Testis (tissue), 3 donors: Measurements from ENCODE around the gene NPFF. TPM values are rescaled to one million over a fixed set of nuclear protein-coding genes. Genes with fewer than 3 reads are reported as not detected.

ENCODE experiments used
- DNase-seq: peaks from one replicate; pipeline ENCODE4 v3.0.0-alpha.2; 2019
- H3K27ac ChIP-seq, 2 donors: fragments of 200-600 bp; sonication (generic); one replicate each; pipeline ENCODE4 v1.5.1; 2019
- H3K27me3 ChIP-seq: fragments of 200-600 bp; sonication (generic); one replicate; pipeline ENCODE4 v1.5.1; 2019
- H3K36me3 ChIP-seq: fragments of 200-600 bp; sonication (generic); one replicate; pipeline ENCODE4 v1.5.1; 2017; ENCODE audit warnings: low read depth; ENCODE audit errors: missing control alignments
- H3K4me1 ChIP-seq: fragments of 200-600 bp; sonication (generic); one replicate; pipeline ENCODE4 v1.5.1; 2019
- H3K4me3 ChIP-seq, 2 donors: fragments of 200-600 bp; sonication (generic); one replicate each; pipeline ENCODE4 v1.5.1; 2017 to 2019
- H3K9me3 ChIP-seq: fragments of 200-600 bp; sonication (generic); one replicate; pipeline ENCODE4 v1.5.1; 2017
- CTCF ChIP-seq, 3 experiments: fragments of 450-650 bp in 2 of 3; fragments of 200-600 bp in 1 of 3; sonication (generic) in 1 of 3; IDR thresholded peaks; one replicate each; pipeline ENCODE4 v1.5.1; 2016 to 2019; ENCODE audit warnings: antibody characterized with exemption in 3 of 3, mild to moderate bottlenecking in 2 of 3, moderate library complexity in 1 of 3
- POLR2A ChIP-seq: fragments of 450-650 bp; IDR thresholded peaks from one replicate; pipeline ENCODE4 v1.6.1; 2017; ENCODE audit warnings: antibody characterized with exemption, mild to moderate bottlenecking, moderate library complexity
- WGBS, 2 donors: methylation state at CpG; one replicate each; pipeline ENCODE4 v1.1.5; 2018; 5-methylcytosine and 5-hydroxymethylcytosine counted together
- intact Hi-C: fragments of 100-400 bp; cut with DNase I; formaldehyde crosslinking; loops from one replicate; pipeline ENCODE4 v1.15.1; 2023; ENCODE audit warnings: low total_unique reads
- polyA plus RNA-seq: library from polyadenylated mRNA; stranded (reverse); fragments of 350-450 nt; fragmentation: Illumina TruSeq; extraction: RNeasy Lipid Tissue Mini Kit (QIAGEN cat#74804); gene quantifications from one replicate; pipeline ENCODE4 v1.2.3, GENCODE V29; 2014; ENCODE audit warnings: low read depth, low replicate concordance; ENCODE audit not compliant: insufficient read depth
- total RNA-seq, 2 donors: library from RNA; depleted of rRNA; stranded (reverse); fragments of >200 nt; gene quantifications; one replicate each; pipeline ENCODE4 v1.2.3, GENCODE V29; 2016

Gene NPFF
- total and polyA plus RNA-seq, 3 donors from 2014 or later, result 1.2 TPM; not detected in 2

GRCh38 chr12:53502983-53503728 is 4.1 kb downstream of the NPFF start:
- no peaks in the 10 kb centered on the region for H3K36me3 ChIP-seq
- H3K27ac ChIP-seq, result peak overlapping the region; percentile 97 to 98
- H3K4me1 ChIP-seq, result peaks cover 55% of the 10 kb centered on the region
- no peaks in the 10 kb centered on the region for H3K27me3 ChIP-seq
- DNase-seq, result no peak
- H3K4me3 ChIP-seq, result no peak overlapping the region
- WGBS, 2 donors, result 76% methylated on average over 8 to 10 of the region's 10 CpGs
- intact Hi-C loops, result loop anchor here (10.0 kb wide), 2 partner anchors 48 to 178 kb away; partner anchors contain the start of genes AAAS and PCBP2
- TF ChIP-seq POLR2A (no peak), CTCF (IDR thresholded peaks at IDR 0.05) (no peak)
- H3K9me3 ChIP-seq, result no peaks in the 10 kb centered on the region

GRCh38 chr12:53502331-53502730 is 5.0 kb downstream of the NPFF start:
- peaks cover 58% of the 10 kb centered on the region for H3K4me1 ChIP-seq
- H3K36me3 ChIP-seq, result no peaks in the 10 kb centered on the region
- H3K9me3 ChIP-seq, result no peaks in the 10 kb centered on the region
- intact Hi-C loops, result loop anchor here (10.0 kb wide), 2 partner anchors 48 to 178 kb away; partner anchors contain the start of genes AAAS and PCBP2
- peak; percentile 46 for DNase-seq
- 8 to 29% methylated on average over 9 of the region's 9 CpGs for WGBS, 2 donors
- no peaks in the 10 kb centered on the region for H3K27me3 ChIP-seq
- H3K27ac ChIP-seq, result peak overlapping the region; percentile 97 to 98
- TF ChIP-seq CTCF (IDR thresholded peaks at IDR 0.05), result no peak
- TF ChIP-seq POLR2A, result no peak
- peak overlapping the region in 1 of 2 donors; percentile 86 for H3K4me3 ChIP-seq

GRCh38 chr12:53501615-53502181 is 5.6 kb downstream of the NPFF start:
- H3K27ac ChIP-seq, result peak overlapping the region; percentile 97 to 98
- no peaks in the 10 kb centered on the region for H3K9me3 ChIP-seq
- H3K27me3 ChIP-seq, result no peaks in the 10 kb centered on the region
- no peak for TF ChIP-seq POLR2A
- no peak for TF ChIP-seq CTCF (IDR thresholded peaks at IDR 0.05)
- 0 to 35% methylated on average over 1 to 10 of the region's 10 CpGs for WGBS, 2 donors
- H3K36me3 ChIP-seq, result no peaks in the 10 kb centered on the region
- H3K4me1 ChIP-seq, result peaks cover 63% of the 10 kb centered on the region
- intact Hi-C loops, result loop anchor here (10.0 kb wide), 2 partner anchors 47 to 177 kb away; partner anchors contain the start of genes AAAS and PCBP2
- no peak for DNase-seq
- H3K4me3 ChIP-seq, result peak overlapping the region; percentile 73 to 86

GRCh38 chr12:53500776-53501614 is 6.3 kb downstream of the NPFF start, which contains the start of gene TARBP2:
TSS of gene TARBP2 (plus strand) at chr12:53501283. CDS start at chr12:53501409, 126 bp downstream.
- peak; percentile 99 for DNase-seq
- Histone ChIP-seq H3K9me3 (no peaks in the 10 kb centered on the region), H3K36me3 (no peaks in the 10 kb centered on the region), H3K27me3 (no peaks in the 10 kb centered on the region), H3K4me3 (peak within 1 kb of the TSS; percentile 73 to 86), H3K27ac (peak within 1 kb of the TSS; percentile 97 to 98), H3K4me1 (peaks cover 65% of the 10 kb centered on the region)
- WGBS, 2 donors, result 0% methylated on average over 10 to 73 of the region's 74 CpGs
- intact Hi-C loops, result loop anchor here (10.0 kb wide), 2 partner anchors 46 to 176 kb away; partner anchors contain the start of genes AAAS and PCBP2
- TF ChIP-seq CTCF (IDR thresholded peaks at IDR 0.05) (peak in 1 of 3 experiments; percentile 7), POLR2A (no peak)
